ENCODE measurements around the gene LYL1. TPM values are rescaled to one million over a fixed set of nuclear protein-coding genes. Genes with fewer than 3 reads are reported as not detected.

Gene LYL1
- total RNA-seq, 1 experiment from 2014 or later = not detected

GRCh38 chr19:13117176-13117771, 14.6 kb upstream of the LYL1 start:
- in situ Hi-C loops (cut with HindIII; ENCODE audit: low pct_unique_long_range_greater_than_20kb, low sequenced_read_pairs) = no loop called here
- no peak for DNase-seq (ENCODE audit: low read depth, low spot score)

- in situ Hi-C loops (cut with HindIII; ENCODE audit: low pct_unique_long_range_greater_than_20kb, low sequenced_read_pairs) = no loop called here
- DNase-seq (ENCODE audit: low read depth, low spot score) = peak; percentile 91
Observed at GRCh38 chr19:13116282-13117175, 13.9 kb upstream of the LYL1 start, which contains the start of gene TRMT1. TRMT1 (minus strand) TSS chr19:13116740; CDS start chr19:13116399, 341 bp downstream.

GRCh38 chr19:13115936-13116281, 13.3 kb upstream of the LYL1 start:
- DNase-seq (ENCODE audit: low read depth, low spot score) = no peak
- in situ Hi-C loops (cut with HindIII; ENCODE audit: low pct_unique_long_range_greater_than_20kb, low sequenced_read_pairs) = no loop called here

GRCh38 chr19:13112555-13112954, 9.9 kb upstream of the LYL1 start:
- in situ Hi-C loops (cut with HindIII; ENCODE audit: low pct_unique_long_range_greater_than_20kb, low sequenced_read_pairs) = no loop called here
- no peak for DNase-seq (ENCODE audit: low read depth, low spot score)

GRCh38 chr19:13110099-13110610, 7.5 kb upstream of the LYL1 start:
- DNase-seq (ENCODE audit: low read depth, low spot score) = no peak
- in situ Hi-C loops (cut with HindIII; ENCODE audit: low pct_unique_long_range_greater_than_20kb, low sequenced_read_pairs) = no loop called here

- in situ Hi-C loops (cut with HindIII; ENCODE audit: low pct_unique_long_range_greater_than_20kb, low sequenced_read_pairs) = no loop called here
Observed at GRCh38 chr19:13109361-13110098, 6.9 kb upstream of the LYL1 start.

GRCh38 chr19:13104848-13105711, 2.4 kb upstream of the LYL1 start:
- in situ Hi-C loops (cut with HindIII; ENCODE audit: low pct_unique_long_range_greater_than_20kb, low sequenced_read_pairs) = no loop called here
- no peak for DNase-seq (ENCODE audit: low read depth, low spot score)

More at GRCh38 chr19:13109361-13110098, 6.9 kb upstream of the LYL1 start:
- DNase-seq (ENCODE audit: low read depth, low spot score) = no peak

GRCh38 chr19:13104360-13104847, 1.7 kb upstream of the LYL1 start:
- peak; percentile 25 for DNase-seq (ENCODE audit: low read depth, low spot score)
- in situ Hi-C loops (cut with HindIII; ENCODE audit: low pct_unique_long_range_greater_than_20kb, low sequenced_read_pairs) = no loop called here

- in situ Hi-C loops (cut with HindIII; ENCODE audit: low pct_unique_long_range_greater_than_20kb, low sequenced_read_pairs) = no loop called here
- no peak for DNase-seq (ENCODE audit: low read depth, low spot score)
Observed at GRCh38 chr19:13103581-13104359, 1.1 kb upstream of the LYL1 start.

GRCh38 chr19:13102416-13102665, 317 bp downstream of the LYL1 start:
- no peak for DNase-seq (ENCODE audit: low read depth, low spot score)
- in situ Hi-C loops (cut with HindIII; ENCODE audit: low pct_unique_long_range_greater_than_20kb, low sequenced_read_pairs) = no loop called here

- in situ Hi-C loops (cut with HindIII; ENCODE audit: low pct_unique_long_range_greater_than_20kb, low sequenced_read_pairs) = no loop called here
Observed at GRCh38 chr19:13101590-13102415, 855 bp downstream of the LYL1 start.

GRCh38 chr19:13100841-13101589, 1.6 kb downstream of the LYL1 start:
- DNase-seq (ENCODE audit: low read depth, low spot score) = no peak

More at GRCh38 chr19:13101590-13102415, 855 bp downstream of the LYL1 start:
- DNase-seq (ENCODE audit: low read depth, low spot score) = no peak

GRCh38 chr19:13100031-13100588, 2.5 kb downstream of the LYL1 start:
- in situ Hi-C loops (cut with HindIII; ENCODE audit: low pct_unique_long_range_greater_than_20kb, low sequenced_read_pairs) = no loop called here
- no peak for DNase-seq (ENCODE audit: low read depth, low spot score)

More at GRCh38 chr19:13100841-13101589, 1.6 kb downstream of the LYL1 start:
- in situ Hi-C loops (cut with HindIII; ENCODE audit: low pct_unique_long_range_greater_than_20kb, low sequenced_read_pairs) = no loop called here

- DNase-seq (ENCODE audit: low read depth, low spot score) = no peak
- in situ Hi-C loops (cut with HindIII; ENCODE audit: low pct_unique_long_range_greater_than_20kb, low sequenced_read_pairs) = no loop called here
Observed at GRCh38 chr19:13099073-13099999, 3.3 kb downstream of the LYL1 start.

Data from SK-MEL-5 (cell line).